NB4 (cell line): Measurements from ENCODE around the gene DGCR2.

Experiments used
- MYC ChIP-seq: IDR thresholded peaks from 2 replicates; pipeline ENCODE4 v1.6.1; 2011; ENCODE audit warnings: low read depth, low read length
- POLR2A ChIP-seq: IDR thresholded peaks from 2 replicates; pipeline ENCODE4 v1.6.1; 2011; ENCODE audit warnings: mild to moderate bottlenecking; ENCODE audit not compliant: insufficient read length; ENCODE audit errors: extremely low read depth
- TF ChIP-seq, protein P1 (sequence below): IDR thresholded peaks from one replicate; pipeline ENCODE4 v1.5.1; 2012; ENCODE audit warnings: low read depth, low read length
- TF ChIP-seq, protein P2 (sequence below): IDR thresholded peaks from 2 replicates; pipeline ENCODE4 v1.6.1; 2011; ENCODE audit warnings: low read depth, low read length

DNA sequence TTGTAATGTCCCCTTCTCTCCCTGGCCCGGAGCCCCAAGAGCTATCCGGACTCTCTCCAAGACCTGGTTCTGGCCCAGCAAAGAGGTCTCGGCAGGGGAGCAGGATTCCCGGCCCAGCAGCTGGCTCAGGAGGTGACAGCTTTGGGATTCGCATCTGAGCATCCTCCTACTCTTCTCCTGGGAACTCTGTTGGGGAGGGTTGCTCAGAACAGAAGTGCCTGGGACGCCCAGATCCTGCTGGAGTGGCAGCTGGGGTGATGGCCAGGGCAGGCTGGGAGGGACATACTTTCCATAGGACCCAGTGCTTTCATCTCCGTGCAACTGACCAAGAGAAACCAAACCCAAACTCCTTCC is 102.6 kb downstream of the DGCR2 start:
- TF ChIP-seq, protein P1, sequence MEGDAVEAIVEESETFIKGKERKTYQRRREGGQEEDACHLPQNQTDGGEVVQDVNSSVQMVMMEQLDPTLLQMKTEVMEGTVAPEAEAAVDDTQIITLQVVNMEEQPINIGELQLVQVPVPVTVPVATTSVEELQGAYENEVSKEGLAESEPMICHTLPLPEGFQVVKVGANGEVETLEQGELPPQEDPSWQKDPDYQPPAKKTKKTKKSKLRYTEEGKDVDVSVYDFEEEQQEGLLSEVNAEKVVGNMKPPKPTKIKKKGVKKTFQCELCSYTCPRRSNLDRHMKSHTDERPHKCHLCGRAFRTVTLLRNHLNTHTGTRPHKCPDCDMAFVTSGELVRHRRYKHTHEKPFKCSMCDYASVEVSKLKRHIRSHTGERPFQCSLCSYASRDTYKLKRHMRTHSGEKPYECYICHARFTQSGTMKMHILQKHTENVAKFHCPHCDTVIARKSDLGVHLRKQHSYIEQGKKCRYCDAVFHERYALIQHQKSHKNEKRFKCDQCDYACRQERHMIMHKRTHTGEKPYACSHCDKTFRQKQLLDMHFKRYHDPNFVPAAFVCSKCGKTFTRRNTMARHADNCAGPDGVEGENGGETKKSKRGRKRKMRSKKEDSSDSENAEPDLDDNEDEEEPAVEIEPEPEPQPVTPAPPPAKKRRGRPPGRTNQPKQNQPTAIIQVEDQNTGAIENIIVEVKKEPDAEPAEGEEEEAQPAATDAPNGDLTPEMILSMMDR: no peak
- no peak for TF ChIP-seq POLR2A
- TF ChIP-seq, protein P2, sequence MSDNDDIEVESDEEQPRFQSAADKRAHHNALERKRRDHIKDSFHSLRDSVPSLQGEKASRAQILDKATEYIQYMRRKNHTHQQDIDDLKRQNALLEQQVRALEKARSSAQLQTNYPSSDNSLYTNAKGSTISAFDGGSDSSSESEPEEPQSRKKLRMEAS: no peak
- TF ChIP-seq MYC: no peak
